GM18951 (cell line): ENCODE measurements around the gene CDC42EP4.

Source experiments
- POLR2A ChIP-seq: IDR thresholded peaks from 4 replicates; pipeline ENCODE4 v1.6.1; 2011; ENCODE audit warnings: mild to moderate bottlenecking; ENCODE audit not compliant: insufficient read length, insufficient read depth; ENCODE audit errors: extremely low read depth
- in situ Hi-C: fragments of 300-500 bp; cut with MboI; formaldehyde crosslinking; loops from one replicate; pipeline ENCODE4 v1.12.0; 2022; ENCODE audit warnings: low sequenced_read_pairs, mixed read lengths, inconsistent platforms; ENCODE audit not compliant: unreplicated experiment

Gene CDC42EP4

DNA sequence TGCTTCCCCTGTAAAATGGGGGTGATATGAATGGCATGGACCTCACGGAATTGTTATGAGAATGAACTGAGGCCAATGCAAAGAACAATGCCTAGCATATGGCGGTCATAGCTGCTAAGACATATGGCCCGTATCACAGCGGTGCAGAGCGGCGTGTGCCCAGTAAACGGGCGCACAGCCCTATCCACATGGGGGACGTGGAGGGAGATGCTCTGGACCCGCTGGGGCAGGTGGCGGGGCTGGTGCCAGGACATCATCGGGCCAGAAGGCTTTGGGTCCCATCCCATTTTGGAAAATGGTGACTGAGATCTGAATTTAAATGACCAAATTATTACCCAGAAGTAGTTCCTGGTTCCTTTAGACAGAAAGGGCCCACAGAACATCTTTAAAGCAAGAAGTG lies 31.6 kb downstream of the CDC42EP4 start:
- TF ChIP-seq POLR2A = no peak
- in situ Hi-C loops = no loop called here

DNA sequence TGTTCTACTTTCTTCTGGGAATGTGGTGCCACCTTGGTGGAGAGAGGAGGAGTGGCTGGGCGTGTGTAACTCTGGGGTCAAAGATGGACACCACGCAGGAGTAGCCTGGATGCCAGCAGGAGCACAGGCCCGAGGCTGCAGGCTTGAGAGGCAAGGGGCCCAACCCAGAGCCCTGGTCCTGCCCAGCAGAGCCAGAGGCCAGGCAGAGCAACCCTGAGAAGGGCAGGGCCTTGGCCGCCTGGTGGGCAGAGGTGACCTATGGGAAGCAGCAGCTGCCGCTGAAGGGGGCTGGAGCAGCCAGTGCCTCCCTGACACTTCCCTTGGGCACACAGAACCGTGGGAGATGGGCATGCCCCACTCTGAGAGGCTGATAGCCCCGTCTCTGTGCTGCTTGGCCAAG lies 32.1 kb downstream of the CDC42EP4 start:
- in situ Hi-C loops = no loop called here
- no peak for TF ChIP-seq POLR2A

DNA sequence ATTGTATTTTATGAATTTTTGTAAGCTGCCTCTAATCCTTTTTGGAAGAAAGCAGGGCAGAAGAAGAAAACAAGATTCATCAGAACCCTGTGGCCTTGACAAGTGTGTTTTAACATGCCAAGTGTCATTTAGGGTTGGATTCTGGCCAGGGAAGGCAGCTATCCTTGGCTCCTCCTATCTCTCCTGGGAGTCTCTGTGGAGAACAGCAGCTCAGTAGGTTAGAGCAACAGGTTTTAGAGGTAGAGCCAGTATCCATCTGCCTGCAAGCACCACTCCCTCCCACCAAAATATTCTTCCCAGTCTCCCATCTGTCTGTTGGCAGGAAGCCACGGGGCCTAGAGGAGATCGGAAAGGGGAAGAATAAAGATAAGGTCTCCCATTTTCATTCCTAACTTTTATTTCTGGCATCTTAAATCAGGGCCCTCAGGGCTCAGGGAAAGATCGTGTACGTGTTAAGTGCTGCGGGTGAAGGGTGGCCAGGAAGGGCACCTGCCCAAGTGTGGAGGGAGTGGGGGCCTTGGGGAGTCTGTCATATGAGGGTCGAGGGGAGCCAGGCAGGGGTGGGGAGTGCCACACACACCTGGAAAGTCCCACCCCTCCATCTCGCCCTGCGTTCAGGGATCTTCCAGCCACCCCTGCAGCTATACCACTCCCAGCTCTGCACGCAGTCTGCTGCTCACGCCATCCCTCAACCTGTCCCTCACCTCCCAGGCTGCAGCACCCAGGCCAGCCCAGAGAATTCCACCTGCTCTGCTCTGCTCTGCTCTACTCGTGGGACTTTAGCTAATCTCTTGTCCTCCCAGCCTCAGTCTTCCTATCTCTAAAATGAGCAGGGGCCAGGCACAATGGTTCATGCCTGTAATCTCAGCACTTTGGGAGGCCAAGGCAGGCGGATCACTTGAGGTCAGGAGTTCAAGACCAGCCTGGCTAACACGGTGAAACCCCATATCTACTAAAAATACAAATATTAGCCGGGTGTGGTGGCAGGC lies 33.0 kb downstream of the CDC42EP4 start:
- no peak for TF ChIP-seq POLR2A
- in situ Hi-C loops = no loop called here

DNA sequence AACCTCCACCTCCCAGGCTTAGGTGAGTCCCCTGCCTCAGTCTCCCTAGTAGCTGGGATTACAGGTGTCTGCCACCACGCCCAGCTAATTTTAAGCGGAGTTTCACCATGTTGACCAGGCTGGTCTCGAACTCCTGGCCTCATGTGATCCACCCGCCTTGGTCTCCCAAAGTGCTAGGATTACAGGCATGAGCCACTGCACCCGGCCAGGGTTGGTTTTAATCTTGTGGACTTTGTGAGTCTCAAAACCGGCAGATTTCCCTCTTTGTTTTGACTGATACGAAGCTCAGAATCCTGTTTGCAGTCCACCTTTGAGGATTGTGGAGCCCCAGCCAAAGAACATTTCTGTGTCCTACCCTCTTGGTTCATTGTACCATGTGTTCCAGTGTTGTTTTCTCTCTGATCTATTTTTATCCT lies 33.7 kb downstream of the CDC42EP4 start:
- no peak for TF ChIP-seq POLR2A
- in situ Hi-C loops = no loop called here

DNA sequence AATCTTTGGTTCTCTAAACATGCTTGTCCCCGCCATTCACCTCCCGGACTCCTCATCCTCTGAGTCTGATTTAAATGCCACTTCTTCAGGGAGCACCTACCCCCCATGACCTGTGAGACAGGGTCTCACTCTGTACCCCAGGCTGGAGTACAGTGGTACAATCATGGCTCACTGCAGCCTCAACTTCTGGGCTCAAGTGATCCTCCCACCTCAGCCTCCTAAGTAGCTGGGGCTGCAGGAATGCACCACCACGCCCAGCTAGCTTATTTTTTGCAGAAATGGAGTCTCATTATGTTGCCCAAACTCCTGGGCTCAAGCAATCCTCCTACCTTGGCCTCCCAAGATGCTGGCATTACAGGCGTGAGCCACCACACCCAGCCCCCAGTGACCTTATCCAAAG lies 37.3 kb downstream of the CDC42EP4 start:
- TF ChIP-seq POLR2A = no peak
- in situ Hi-C loops = no loop called here

DNA sequence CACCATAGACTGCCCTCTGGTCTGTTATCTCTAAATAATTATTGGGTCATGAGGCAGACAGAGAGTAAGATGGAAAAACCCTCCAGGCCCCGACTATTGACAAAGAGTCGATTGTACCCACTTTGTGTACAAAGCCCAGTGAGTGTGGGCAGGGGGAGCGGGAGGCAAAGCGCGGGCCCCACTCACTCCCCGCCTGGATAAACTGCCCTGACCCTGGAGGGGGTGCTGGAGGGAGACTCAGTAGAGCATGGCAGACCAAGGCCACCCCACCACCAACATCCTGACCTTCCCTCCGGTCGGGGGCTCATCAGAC lies 38.9 kb downstream of the CDC42EP4 start:
- in situ Hi-C loops = no loop called here
- TF ChIP-seq POLR2A = no peak

DNA sequence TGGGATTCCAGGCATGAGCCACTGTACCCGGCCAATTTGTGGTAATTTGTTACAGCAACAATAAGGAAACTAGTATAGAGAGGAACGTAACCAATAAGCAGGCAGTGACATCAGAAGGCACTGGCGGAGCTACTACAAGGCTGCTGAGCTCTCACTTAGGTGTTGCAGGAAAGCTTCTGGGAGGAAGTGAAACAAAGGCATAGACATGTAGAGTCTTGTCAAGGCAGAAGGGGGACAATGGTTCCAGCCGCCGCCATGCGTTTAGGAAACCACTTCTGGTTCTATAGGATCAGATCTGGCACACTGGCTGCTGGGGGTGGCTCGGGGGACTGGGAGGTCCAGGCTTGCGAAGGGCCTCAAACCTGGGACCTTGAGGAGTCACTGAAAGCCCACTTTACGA lies 40.7 kb downstream of the CDC42EP4 start:
- in situ Hi-C loops = no loop called here

DNA sequence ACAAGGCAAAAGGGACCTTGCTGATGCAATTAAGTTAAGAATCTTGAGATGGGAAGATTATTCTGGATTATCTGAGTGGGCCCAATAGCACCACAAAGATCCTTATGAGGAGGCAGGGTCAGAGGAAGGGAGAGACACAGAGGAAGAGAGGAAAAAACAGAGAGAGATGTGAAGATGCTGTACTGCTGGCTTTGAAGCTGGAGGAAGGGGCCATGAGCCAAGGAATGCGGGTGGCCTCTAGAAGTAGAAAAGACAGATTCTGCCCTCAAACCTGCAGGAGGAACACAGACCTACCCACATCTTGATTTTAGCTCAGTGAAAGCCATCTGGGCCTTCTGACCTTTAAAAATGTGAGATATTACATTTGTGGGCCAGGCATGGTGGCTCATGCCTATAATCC lies 42.0 kb downstream of the CDC42EP4 start:
- in situ Hi-C loops = no loop called here
- TF ChIP-seq POLR2A = no peak

More for the DNA sequence above, 40.7 kb downstream of the CDC42EP4 start:
- TF ChIP-seq POLR2A = peak; percentile 15

DNA sequence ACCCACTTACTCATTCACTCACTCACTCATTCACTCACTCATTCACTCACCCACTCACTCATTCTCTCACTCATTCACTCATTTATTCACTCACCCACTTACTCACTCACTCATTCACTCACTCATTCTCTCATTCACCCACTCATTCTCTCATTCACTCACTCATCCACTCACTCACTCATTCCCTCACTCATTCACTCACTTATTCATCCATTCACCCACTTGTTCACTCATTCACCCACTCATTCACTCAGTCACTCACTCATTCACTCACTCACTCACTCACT lies 42.5 kb downstream of the CDC42EP4 start:
- in situ Hi-C loops = no loop called here
- TF ChIP-seq POLR2A = no peak

DNA sequence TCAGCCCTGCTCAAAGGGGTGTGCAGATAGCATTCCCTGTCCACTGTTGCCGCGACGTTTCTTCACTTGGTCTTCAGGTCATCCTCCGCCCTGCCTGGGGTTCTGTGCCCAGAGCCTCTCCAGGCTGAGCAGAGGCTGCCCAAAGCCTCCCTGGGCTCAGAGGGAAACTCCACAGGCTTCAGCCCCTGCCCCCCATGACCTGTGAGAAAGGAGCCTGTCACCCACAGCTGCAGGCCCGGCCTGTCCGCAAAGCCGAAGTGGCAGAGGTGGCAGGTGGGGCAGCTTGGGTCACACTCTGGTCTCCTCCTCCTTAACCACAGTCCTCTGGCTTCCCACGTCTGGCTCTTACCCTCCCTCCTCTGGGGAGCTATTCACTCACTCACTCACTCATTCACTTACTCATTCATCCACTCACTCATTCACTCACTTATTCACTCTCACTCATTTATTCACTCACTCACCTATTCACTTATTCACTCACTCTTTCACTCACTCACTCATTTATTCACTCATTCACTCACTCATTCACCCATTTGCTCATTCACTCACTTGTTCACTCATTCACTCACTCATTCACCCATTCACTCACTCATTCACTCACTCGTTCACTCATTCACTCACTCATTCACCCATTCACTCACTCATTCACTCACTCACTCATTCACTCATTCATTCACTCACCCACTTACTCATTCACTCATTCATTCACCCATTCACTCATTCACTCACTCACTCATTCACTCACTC lies 43.0 kb downstream of the CDC42EP4 start:
- in situ Hi-C loops = no loop called here
- TF ChIP-seq POLR2A = no peak

DNA sequence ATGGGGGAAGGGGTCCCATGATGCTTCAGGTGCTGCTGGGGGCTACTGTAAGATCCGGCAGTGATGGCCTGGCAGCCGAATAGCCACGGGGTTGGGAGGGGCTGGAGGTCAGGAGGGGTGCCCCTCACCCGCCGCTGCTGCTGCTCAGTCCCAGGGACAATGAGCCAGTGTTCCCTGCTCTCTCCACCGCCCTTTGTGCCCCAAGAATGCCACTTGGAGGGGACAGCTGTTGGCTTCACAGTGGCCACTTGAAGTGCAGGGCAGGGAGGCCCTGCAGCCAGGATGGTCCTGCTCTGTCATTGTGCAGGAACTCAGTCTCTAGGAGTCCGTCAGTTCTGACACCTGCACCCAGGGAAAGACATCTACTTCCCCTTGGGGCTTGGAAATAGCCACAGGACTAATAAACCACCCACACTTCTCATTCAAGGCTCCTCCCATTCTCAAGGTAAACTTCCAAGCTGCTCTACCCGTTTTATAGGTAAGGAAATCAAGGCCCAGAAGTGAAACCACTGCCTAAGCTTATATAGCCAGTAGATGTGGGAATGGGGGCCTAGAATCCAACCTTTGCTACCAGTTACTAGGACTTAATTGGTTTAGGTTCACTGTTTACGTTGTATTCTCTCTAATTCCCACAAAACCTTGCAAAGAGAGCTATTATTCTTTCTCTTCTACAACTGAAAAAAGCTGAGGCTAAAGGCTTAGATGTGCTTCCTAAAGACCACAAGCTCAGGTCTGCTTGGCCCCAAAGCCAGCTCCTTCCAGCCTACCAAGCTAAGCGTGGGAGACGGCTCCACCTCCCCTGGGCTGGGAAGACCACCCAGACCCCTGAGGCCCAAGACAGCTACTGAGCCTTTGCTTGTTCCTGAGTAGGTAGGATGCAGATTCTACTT lies 43.9 kb downstream of the CDC42EP4 start:
- no peak for TF ChIP-seq POLR2A
- in situ Hi-C loops = no loop called here

DNA sequence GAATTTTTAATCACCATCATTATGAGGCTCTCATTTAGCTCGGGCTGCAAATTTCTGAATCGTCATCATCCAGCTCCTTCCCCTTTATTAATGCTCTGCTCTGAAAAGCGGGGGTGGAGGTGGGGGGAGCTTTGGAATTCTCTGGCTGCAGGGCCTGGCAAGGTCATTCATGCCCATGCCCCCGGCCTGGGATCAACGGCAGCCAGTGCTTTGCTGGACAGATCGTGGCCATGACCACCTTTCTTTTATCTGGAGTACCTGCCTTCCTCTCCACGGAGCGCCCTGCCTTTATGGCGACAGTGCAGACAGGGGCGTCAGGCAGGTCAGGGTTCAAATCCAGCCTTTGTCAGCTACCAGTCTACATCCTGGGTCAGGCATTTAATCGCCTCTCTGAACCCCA lies 45.0 kb downstream of the CDC42EP4 start:
- no peak for TF ChIP-seq POLR2A
- in situ Hi-C loops = no loop called here
